Duodenal mucosa (tissue), 2 donors: ENCODE results near the gene NAT8L.
A peak's percentile ranks its signal among the peaks of the same experiment; 100 is the strongest.
"Not testable (repeated sequence)": the region's sequence is repeated elsewhere in the genome, so short reads cannot be mapped to it uniquely, and the experiment has no call there.

ENCODE experiments used
- H3K27ac ChIP-seq: one replicate; pipeline ENCODE4 v1.7.0; 2013; ENCODE audit warnings: low read depth, low read length
- H3K27me3 ChIP-seq, 2 donors: one replicate each; pipeline ENCODE4 v1.7.0; 2013; ENCODE audit warnings: low read length in 2 of 2, control low read depth in 1 of 2; ENCODE audit not compliant: insufficient read depth in 2 of 2, control insufficient read depth in 1 of 2
- H3K36me3 ChIP-seq, 2 donors: one replicate each; pipeline ENCODE4 v1.7.0; 2013; ENCODE audit warnings: low read length in 2 of 2, control low read depth in 1 of 2; ENCODE audit not compliant: insufficient read depth in 2 of 2, control insufficient read depth in 1 of 2
- H3K4me1 ChIP-seq, 2 donors: one replicate each; pipeline ENCODE4 v1.7.0; 2013; ENCODE audit warnings: low read length in 2 of 2, control low read depth in 1 of 2; ENCODE audit not compliant: insufficient read depth in 2 of 2, control insufficient read depth in 1 of 2
- H3K4me3 ChIP-seq, 2 donors: one replicate each; pipeline ENCODE4 v1.7.0; 2013; ENCODE audit warnings: low read length in 2 of 2, low read depth in 1 of 2
- H3K9ac ChIP-seq, 2 donors: one replicate each; pipeline ENCODE4 v1.7.0; 2013; ENCODE audit warnings: low read length in 2 of 2, low read depth in 1 of 2
- H3K9me3 ChIP-seq, 2 donors: one replicate each; pipeline ENCODE4 v1.7.0; 2013; ENCODE audit warnings: low read length in 2 of 2, control low read depth in 1 of 2; ENCODE audit not compliant: control insufficient read depth in 1 of 2

Gene NAT8L, protein sequence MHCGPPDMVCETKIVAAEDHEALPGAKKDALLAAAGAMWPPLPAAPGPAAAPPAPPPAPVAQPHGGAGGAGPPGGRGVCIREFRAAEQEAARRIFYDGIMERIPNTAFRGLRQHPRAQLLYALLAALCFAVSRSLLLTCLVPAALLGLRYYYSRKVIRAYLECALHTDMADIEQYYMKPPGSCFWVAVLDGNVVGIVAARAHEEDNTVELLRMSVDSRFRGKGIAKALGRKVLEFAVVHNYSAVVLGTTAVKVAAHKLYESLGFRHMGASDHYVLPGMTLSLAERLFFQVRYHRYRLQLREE

DNA sequence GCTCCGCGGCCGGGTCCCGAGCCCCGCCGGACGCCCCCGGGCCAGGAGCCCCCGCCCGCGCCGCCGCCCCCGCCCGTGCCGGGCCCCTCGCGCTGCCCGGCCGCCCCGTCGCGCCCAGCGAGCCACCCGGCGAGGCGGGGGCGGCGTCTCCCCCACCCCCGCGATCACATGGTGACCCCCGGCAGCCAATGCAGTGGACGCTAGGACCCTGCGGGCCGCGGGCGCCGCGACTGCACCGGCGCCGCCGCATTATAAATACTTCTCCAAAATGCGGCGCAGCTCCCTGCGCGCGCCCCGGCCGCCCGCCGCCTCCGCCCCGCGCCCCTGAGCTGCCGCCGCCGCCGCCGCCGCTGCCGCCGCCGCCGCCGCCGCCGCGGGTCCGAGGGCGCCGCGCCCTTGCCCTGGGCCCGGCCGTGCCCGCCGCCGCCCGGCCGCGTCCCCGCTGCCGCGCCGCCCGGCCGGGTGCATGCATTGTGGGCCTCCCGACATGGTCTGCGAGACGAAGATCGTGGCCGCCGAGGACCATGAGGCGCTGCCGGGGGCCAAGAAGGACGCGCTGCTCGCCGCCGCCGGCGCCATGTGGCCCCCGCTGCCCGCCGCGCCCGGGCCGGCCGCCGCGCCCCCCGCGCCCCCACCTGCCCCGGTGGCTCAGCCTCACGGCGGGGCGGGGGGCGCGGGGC, at the start of gene NAT8L:
TSS of gene NAT8L (plus strand) at position 282 of the 680 bp plus-strand sequence. CDS start at position 467, 185 bp downstream.
- Histone ChIP-seq H3K4me3 (peak within 1 kb of the TSS in 1 of 2 donors; percentile 32), H3K27me3 (peaks cover 19 to 26% of the 10 kb centered on the region in 2 donors), H3K9ac (no peak within 1 kb of the TSS), H3K27ac (no peak within 1 kb of the TSS), H3K9me3 (no peaks in the 10 kb centered on the region), H3K36me3 (no peaks in the 10 kb centered on the region), H3K4me1 (no peaks in the 10 kb centered on the region)

DNA sequence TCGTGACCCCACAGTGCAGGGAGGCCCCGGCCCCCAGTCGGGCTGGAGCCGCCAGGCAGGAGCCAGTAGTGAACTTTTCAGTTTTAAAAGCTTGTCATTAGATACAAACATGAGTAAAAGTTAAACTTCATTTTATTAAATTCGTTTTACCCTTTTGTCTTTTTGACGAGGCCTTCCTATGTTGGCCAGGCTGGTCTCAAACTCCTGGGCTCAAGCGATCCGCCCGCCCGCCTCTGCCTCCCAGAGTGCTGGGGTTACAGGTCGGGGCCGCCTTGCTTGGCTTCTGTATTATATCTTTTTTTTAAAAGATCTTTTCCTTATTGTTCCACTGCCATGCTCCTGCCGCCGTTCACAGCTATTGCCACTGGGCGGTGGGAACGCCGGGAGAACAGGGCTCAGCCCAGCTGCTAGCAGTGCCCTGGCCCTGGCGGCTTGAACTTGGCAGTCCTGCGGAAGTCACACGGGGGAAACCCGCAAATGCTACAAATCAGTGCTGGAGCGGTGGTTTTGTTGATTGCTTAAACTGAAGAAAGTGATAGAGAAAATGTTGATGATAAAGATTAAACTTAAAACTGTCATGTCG, 49.4 kb upstream of the NAT8L start:
- peak overlapping the region; percentile 80 to 99 for H3K9ac ChIP-seq
- H3K4me1 ChIP-seq, result peaks cover 9 to 10% of the 10 kb centered on the region in 2 donors
- peak overlapping the region; percentile 99 for H3K27ac ChIP-seq
- H3K4me3 ChIP-seq, result peak overlapping the region; percentile 96 to 100
- no peaks in the 10 kb centered on the region for H3K27me3 ChIP-seq
- H3K36me3 ChIP-seq, result peaks cover 0 to 9% of the 10 kb centered on the region in 2 donors
- no peaks in the 10 kb centered on the region for H3K9me3 ChIP-seq

DNA sequence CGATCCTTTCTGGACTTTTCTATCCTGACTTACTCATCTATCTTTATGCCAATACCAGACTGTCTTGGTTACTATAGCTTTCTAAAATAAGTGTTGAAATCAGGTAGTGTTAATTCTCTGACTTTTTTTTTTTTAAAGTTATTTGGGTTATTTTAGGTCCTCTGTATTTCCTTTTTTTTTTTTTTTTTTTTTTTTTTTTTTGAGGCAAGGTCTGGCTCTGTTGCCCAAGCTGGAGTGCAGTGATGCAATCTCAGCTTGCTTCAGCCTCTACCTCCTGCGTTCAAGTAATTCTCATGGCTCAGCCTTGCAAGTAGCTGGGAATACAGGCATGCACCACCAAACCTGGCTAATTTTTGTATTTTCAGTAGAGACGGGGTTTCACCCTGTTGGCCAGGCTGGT, 47.5 kb upstream of the NAT8L start:
- Histone ChIP-seq H3K9ac (no peak overlapping the region), H3K4me1 (peaks cover 9 to 10% of the 10 kb centered on the region in 2 donors), H3K4me3 (no peak overlapping the region), H3K9me3 (no peaks in the 10 kb centered on the region), H3K27ac (no peak overlapping the region), H3K36me3 (no peaks in the 10 kb centered on the region), H3K27me3 (no peaks in the 10 kb centered on the region)

DNA sequence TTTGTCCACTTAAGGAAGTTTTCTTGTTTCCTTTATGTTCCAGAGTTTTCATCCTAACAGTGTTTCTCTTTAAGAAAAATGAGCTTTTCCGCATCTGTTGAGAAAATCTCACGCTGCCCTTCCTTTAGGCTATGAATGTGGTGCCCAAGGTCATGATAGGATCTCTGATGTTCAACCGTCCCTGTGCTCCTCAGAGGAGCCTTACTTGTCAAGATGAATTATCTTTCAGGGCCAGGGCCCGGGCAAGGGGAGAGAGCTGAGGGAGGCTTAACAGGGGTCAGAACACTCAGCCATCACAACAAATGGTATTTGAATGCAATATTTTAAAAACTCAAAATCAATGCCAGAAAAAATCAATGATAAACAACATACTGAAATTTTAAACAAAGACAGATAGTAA, 44.1 kb upstream of the NAT8L start:
- Histone ChIP-seq H3K9me3 (no peaks in the 10 kb centered on the region), H3K27me3 (peaks cover 0 to 6% of the 10 kb centered on the region in 2 donors), H3K27ac (no peak overlapping the region), H3K36me3 (no peaks in the 10 kb centered on the region), H3K4me1 (no peaks in the 10 kb centered on the region), H3K9ac (no peak overlapping the region), H3K4me3 (no peak overlapping the region)

DNA sequence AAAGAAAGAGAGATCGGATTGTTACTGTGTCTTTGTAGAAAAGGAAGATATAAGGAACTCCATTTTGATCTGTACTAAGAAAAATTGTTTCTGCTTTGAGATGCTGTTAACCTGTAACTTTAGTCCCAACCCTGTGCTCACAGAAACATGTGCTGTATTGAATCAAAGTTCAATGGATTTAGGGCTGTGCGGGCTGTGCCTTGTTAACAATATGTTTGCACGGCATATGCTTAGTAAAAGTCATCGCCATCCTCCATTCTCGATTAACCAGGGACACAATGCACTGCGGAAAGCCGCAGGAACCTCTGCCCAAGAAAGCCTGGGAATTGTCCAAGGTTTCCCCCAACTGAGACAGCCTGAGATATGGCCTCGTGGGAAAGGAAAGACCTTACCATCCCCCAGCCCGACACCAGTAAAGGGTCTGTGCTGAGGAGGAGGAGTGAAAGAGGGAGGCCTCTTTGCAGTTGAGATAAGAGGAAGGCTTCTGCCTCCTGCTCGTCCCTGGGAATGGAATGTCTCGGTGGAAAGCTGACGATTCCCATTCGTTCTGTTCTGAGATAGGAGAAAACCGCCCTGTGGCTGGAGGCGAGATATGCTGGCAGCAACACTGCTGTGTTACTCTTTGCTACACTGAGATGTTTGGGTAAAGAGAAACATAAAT, 37.6 kb upstream of the NAT8L start:
- H3K4me3 ChIP-seq, H3K27me3 ChIP-seq: not testable (repeated sequence)

DNA sequence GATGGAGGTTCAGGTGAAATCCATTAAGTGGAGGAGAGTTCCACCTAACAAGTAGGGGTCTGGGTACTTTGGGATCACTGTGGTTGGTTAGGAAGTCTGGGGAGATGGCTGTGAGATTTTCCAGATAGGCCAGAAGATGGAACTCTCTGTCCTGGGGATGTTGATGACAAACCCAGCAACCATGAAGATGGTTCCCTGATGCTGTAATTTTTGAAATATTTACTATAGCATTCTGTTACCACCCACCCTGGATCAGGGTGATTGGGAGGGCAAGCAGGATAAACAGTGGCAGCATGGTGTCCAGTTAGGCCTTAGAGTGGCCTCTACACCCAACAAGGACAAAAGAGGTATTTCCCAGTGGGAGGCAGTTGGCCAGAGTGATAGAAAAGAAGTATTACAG, 34.4 kb upstream of the NAT8L start:
- no peak overlapping the region for H3K27ac ChIP-seq
- H3K4me3 ChIP-seq, result no peak overlapping the region
- no peak overlapping the region for H3K9ac ChIP-seq
- H3K36me3 ChIP-seq, result no peaks in the 10 kb centered on the region
- no peaks in the 10 kb centered on the region for H3K4me1 ChIP-seq
- H3K27me3 ChIP-seq, result peaks cover 0 to 4% of the 10 kb centered on the region in 2 donors
- no peaks in the 10 kb centered on the region for H3K9me3 ChIP-seq

More for the DNA sequence above, 37.6 kb upstream of the NAT8L start:
- H3K36me3 ChIP-seq, H3K9ac ChIP-seq, H3K27ac ChIP-seq, H3K4me1 ChIP-seq, H3K9me3 ChIP-seq: not testable (repeated sequence)

DNA sequence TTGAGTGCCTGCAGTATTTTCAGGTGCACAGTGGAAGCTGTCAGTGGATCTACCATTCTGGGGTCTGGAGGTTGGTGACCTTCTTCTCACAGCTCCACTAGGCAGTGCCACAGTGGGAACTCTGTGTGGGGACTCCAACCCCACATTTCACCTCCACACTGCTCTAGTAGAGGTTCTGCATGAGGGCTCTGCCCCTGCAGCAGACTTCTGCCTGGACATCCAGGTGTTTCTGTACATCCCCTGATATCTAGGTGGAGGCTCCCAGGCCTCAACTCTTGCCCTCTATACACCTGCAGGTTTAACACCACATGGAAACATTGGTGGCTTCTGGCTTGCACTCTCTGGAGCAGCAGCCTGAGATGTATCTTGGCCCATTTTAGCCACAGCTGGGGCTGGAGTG, 33.3 kb upstream of the NAT8L start:
- peaks cover 0 to 4% of the 10 kb centered on the region in 2 donors for H3K27me3 ChIP-seq

DNA sequence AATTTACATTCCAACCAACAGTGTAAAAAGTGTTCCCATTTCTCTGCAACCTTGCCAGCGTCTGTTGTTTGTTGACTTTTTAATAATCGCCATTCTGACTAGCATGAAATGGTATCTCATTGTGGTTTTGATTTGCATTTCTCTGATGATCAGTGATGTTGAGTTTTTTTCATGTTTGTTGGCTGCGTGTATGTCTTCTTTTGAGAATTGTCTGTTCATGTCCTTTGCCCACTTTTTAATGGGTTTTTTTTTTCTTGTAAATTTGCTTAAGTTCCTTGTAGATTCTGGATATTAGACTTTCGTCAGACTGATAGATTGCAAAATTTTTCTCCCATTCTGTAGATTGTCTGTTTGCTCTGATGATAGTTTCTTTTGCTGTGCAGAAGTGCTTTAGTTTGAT, 32.0 kb upstream of the NAT8L start:
- H3K9me3 ChIP-seq, H3K27ac ChIP-seq, H3K36me3 ChIP-seq, H3K27me3 ChIP-seq, H3K9ac ChIP-seq, H3K4me3 ChIP-seq, H3K4me1 ChIP-seq: not testable (repeated sequence)

More for the DNA sequence above, 33.3 kb upstream of the NAT8L start:
- H3K36me3 ChIP-seq, result no peaks in the 10 kb centered on the region
- no peak overlapping the region for H3K4me3 ChIP-seq
- no peak overlapping the region for H3K9ac ChIP-seq
- H3K4me1 ChIP-seq, result no peaks in the 10 kb centered on the region
- H3K27ac ChIP-seq, result no peak overlapping the region
- no peaks in the 10 kb centered on the region for H3K9me3 ChIP-seq

DNA sequence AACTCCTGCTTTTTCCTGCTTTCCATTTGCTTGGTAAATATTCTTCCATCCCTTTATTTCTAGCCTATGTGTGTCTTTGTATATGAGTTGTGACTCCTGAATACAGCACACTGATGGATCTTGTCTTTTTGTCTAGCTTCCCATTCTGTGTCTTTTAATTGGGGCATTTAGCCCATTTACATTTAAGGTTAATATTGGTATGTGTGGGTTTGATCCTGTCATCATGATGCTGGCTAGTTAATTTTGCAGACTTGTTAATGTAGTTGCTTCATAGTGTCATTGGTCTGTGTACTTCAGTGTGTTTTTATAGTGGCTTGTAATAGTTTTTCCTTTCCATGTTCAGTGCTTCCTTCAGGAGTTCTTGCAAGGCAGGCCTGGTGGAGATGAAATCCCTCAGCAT, 28.0 kb upstream of the NAT8L start:
- not testable (repeated sequence) for H3K4me1 ChIP-seq, H3K4me3 ChIP-seq, H3K9me3 ChIP-seq, H3K9ac ChIP-seq, H3K27me3 ChIP-seq, H3K27ac ChIP-seq, H3K36me3 ChIP-seq

DNA sequence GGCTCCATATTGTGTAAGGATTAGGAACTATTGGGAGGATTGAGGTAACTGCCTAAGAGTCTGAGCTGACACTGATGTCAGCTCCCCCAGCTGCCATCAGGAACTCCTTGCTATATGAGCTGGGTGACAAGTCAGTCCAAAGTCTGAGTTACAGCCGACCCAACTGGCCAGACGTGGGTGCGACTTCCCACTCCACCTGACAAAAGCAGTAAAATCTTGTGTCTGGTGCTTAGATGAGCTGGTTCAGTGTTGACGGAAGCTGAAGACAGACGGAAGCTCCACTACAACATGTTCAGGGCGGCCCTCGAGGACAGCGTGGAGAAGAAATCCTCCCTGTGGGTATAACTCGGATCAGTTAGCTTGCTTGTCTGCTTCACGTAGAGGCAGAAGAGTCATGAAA, 22.8 kb upstream of the NAT8L start:
- peaks cover 3 to 4% of the 10 kb centered on the region in 2 donors for H3K27me3 ChIP-seq
- no peak overlapping the region for H3K27ac ChIP-seq
- peak overlapping the region in 1 of 2 donors; percentile 30 for H3K9ac ChIP-seq
- peaks cover 0 to 12% of the 10 kb centered on the region in 2 donors for H3K4me1 ChIP-seq
- no peaks in the 10 kb centered on the region for H3K36me3 ChIP-seq
- H3K9me3 ChIP-seq, result no peaks in the 10 kb centered on the region
- H3K4me3 ChIP-seq, result peak overlapping the region; percentile 53 to 56
